Dendritic cell treated with granulocyte-macrophage colony-stimulating factor and Interleukin-4, amounts not matched to agents 40 ng/mL and 50 ng/mL, for 4 days (primary cell): Measurements from ENCODE around the gene CFAP99.
"Not testable (repeated sequence)": the region's sequence is repeated elsewhere in the genome, so short reads cannot be mapped to it uniquely, and the experiment has no call there.

Source experiments
- H3K27ac Mint-ChIP-seq: one replicate; pipeline ENCODE4 v1.8.0; 2022; ENCODE audit warnings: mild to moderate bottlenecking, mixed read lengths
- H3K27me3 Mint-ChIP-seq: one replicate; pipeline ENCODE4 v1.8.0; 2022; ENCODE audit warnings: mild to moderate bottlenecking, mixed read lengths
- H3K36me3 Mint-ChIP-seq: one replicate; pipeline ENCODE4 v1.8.0; 2022; ENCODE audit warnings: low read depth, mixed read lengths
- H3K4me1 Mint-ChIP-seq: one replicate; pipeline ENCODE4 v1.8.0; 2022; ENCODE audit warnings: low read depth, mixed read lengths
- H3K4me3 Mint-ChIP-seq: one replicate; pipeline ENCODE4 v1.8.0; 2022; ENCODE audit warnings: mild to moderate bottlenecking, moderate library complexity, mixed read lengths
- H3K9me3 Mint-ChIP-seq: one replicate; pipeline ENCODE4 v1.8.0; 2022; ENCODE audit warnings: mixed read lengths
- intact Hi-C: fragments of 100-400 bp; cut with micrococcal nuclease; formaldehyde crosslinking; loops from one replicate; pipeline ENCODE4 v1.15.0; 2022

The CFAP99 gene

GRCh38 chr4:2418650-2419571 is at the start of gene CFAP99:
Gene CFAP99 (plus strand): TSS chr4:2418955.
- Mint-ChIP-seq H3K27ac (peak within 1 kb of the TSS; percentile 87), H3K9me3 (no peaks in the 10 kb centered on the region), H3K27me3 (peaks cover 50% of the 10 kb centered on the region), H3K36me3 (peaks cover 10% of the 10 kb centered on the region), H3K4me1 (peaks cover 50% of the 10 kb centered on the region), H3K4me3 (peak within 1 kb of the TSS; percentile 89)
- intact Hi-C loops, result loop anchor here (2.0 to 5.0 kb wide), 2 partner anchors 157 to 176 kb away; partner anchors contain the start of genes HAUS3, MXD4 and POLN

GRCh38 chr4:2370597-2371320 is 48.0 kb upstream of the CFAP99 start:
- peaks cover 10% of the 10 kb centered on the region for H3K9me3 Mint-ChIP-seq
- no peaks in the 10 kb centered on the region for H3K4me1 Mint-ChIP-seq
- H3K27ac Mint-ChIP-seq, result no peak overlapping the region
- H3K36me3 Mint-ChIP-seq, result peaks cover 28% of the 10 kb centered on the region
- intact Hi-C loops, result no loop called here
- peaks cover 6% of the 10 kb centered on the region for H3K27me3 Mint-ChIP-seq
- no peak overlapping the region for H3K4me3 Mint-ChIP-seq

DNA sequence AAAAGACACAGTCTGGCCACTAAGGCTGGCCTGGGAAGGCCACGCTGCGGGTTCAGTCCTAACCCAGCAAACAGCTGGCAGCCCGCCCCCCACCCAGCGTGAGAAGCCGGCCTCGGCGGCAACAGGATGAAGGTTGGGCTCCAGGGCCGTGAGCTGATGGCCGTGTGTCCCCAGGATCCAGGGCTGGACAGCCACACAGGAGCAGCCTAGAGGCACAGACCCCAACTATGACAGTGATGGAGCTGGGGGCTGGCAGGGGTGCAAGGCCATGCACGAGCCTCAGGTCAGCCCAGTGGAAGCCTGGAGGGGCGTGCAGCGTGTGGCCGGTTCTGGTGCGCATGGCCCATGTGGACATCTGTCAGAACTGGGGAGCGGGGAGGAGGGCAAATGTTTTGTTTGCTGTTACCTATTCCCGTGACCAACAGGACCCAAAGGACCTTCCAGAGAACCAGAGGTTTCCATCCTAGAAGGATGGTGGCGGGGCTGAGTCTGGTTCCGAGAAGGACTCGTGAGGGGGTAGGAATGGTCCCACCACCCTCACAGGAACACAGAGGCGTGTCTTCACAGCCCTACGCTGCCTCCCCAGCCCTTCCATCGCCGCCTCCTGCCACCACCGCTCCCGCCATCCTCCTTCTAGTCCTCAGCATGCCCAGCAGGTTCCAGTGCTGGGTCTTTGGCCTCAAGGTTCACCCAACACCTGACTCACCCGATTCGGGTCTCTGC is 46.8 kb upstream of the CFAP99 start:
- peaks cover 2% of the 10 kb centered on the region for H3K27me3 Mint-ChIP-seq
- no peak overlapping the region for H3K27ac Mint-ChIP-seq
- no peak overlapping the region for H3K4me3 Mint-ChIP-seq
- intact Hi-C loops, result no loop called here
- H3K4me1 Mint-ChIP-seq, result no peaks in the 10 kb centered on the region
- peaks cover 10% of the 10 kb centered on the region for H3K9me3 Mint-ChIP-seq
- H3K36me3 Mint-ChIP-seq, result peaks cover 28% of the 10 kb centered on the region

DNA sequence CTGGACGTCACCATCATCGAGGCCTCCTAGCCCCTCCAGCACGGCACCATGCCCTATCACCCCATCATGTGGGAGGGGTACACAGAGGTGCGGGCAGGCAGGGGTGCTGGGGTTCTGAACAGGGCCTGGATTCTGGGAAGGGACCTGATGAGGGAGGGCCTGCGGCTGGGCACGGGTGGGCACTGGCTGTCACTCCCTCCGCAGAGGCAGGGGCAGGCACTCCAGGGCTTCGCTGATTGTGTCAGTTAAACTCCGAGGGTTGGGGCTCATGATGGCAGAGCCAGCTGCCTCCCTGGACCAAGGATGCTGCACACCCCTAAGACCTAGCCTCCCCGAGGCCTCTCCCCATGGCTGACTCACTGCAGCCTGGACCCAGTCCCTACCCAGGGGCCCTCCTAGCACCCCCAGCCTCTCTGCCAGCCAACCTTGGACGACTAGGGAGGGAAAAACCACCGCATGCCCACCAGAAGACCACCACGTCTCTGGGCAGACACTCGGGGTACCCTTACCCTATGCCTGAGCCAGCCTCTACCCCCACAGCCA is 46.2 kb upstream of the CFAP99 start:
- intact Hi-C loops, result no loop called here
- Mint-ChIP-seq H3K27me3 (peaks cover 2% of the 10 kb centered on the region), H3K27ac (no peak overlapping the region), H3K36me3 (peaks cover 28% of the 10 kb centered on the region), H3K4me1 (no peaks in the 10 kb centered on the region), H3K4me3 (no peak overlapping the region), H3K9me3 (peaks cover 10% of the 10 kb centered on the region)

DNA sequence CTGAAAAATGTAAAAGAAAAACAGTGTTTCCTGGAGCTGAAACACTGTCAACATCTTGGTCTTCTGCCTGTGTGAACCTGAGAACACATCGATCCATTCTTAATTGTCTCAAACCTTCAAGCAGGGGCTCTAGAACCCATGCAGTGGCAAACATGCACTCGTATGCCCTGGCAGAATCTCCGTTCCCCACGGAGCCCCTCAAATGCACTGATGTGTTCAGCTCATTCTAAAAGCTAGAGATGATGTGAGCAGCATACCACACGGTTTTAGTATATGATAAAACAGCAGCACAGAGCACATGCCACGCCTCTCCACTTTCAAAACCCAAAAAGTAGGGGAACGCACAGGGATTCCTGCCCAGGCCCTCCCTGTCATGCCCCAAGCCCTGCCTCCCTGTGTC is 45.2 kb upstream of the CFAP99 start:
- no peak overlapping the region for H3K27ac Mint-ChIP-seq
- no peaks in the 10 kb centered on the region for H3K4me1 Mint-ChIP-seq
- H3K9me3 Mint-ChIP-seq, result peaks cover 9% of the 10 kb centered on the region
- peaks cover 2% of the 10 kb centered on the region for H3K27me3 Mint-ChIP-seq
- H3K36me3 Mint-ChIP-seq, result peaks cover 28% of the 10 kb centered on the region
- intact Hi-C loops, result no loop called here
- no peak overlapping the region for H3K4me3 Mint-ChIP-seq

DNA sequence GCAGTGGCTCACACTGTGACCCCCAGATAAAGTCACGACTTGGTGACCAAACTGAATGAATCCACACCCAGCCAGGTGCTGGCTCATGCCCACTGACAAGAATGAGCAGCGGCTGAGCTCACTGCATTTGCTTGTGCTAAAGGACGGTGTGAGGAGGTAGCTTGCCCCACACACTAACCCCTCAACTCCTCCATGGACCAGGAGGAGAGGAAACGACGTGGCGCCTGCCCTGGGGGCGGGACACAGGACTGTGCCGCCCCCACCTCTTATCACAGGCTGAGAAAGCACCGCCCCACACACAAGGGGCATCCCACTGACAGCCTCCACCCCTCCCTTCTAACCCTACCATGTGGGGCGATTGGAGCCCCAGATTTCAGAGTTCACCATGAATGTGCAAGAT is 43.3 kb upstream of the CFAP99 start:
- Mint-ChIP-seq H3K9me3 (no peaks in the 10 kb centered on the region), H3K27ac (no peak overlapping the region), H3K27me3 (no peaks in the 10 kb centered on the region), H3K4me3 (no peak overlapping the region), H3K4me1 (no peaks in the 10 kb centered on the region), H3K36me3 (peaks cover 18% of the 10 kb centered on the region)
- intact Hi-C loops, result no loop called here

DNA sequence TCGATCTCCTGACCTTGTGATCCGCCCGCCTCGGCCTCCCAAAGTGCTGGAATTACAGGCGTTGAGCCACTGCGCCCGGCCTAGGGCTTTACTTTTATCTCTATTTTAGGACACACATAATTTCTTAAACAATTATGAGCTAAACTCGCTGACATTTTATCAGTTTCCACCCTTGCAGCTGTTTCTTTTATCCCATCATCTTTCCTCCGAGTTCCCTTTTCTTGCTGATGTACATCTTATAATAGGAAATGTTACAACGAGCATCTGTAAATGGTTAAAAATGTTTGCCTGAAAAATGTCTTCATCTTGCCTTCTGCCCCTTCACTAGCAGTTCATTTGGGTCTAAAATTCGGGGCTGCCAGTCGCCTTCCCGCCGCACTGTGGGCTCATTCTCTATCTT is 41.5 kb upstream of the CFAP99 start:
- H3K36me3 Mint-ChIP-seq, result peaks cover 14% of the 10 kb centered on the region
- H3K27me3 Mint-ChIP-seq, result peaks cover 3% of the 10 kb centered on the region
- peaks cover under 1% of the 10 kb centered on the region for H3K4me1 Mint-ChIP-seq
- no peak overlapping the region for H3K27ac Mint-ChIP-seq
- H3K4me3 Mint-ChIP-seq, result no peak overlapping the region
- intact Hi-C loops, result no loop called here
- peaks cover 7% of the 10 kb centered on the region for H3K9me3 Mint-ChIP-seq

DNA sequence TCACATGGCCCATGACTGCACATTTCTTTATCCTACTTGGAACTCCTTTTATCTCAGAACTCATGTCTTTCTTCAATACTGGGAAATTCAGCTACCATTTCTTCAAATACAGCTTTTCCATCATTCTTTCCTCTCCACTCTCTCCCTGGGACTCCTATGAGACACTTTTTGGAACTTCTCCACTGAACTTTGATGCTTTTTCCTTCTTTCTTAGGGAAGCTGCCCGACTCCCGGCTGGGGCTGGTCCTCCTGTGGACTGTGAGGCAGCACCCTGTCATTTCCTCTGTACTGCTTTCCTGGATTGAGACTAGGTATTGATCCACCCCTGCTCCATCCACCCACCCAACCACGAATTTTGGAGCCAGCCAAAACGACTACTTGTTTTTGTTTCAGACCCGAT is 40.4 kb upstream of the CFAP99 start:
- Mint-ChIP-seq H3K27me3 (peaks cover 3% of the 10 kb centered on the region), H3K27ac (no peak overlapping the region), H3K4me3 (no peak overlapping the region), H3K36me3 (peaks cover 25% of the 10 kb centered on the region), H3K9me3 (peaks cover 17% of the 10 kb centered on the region), H3K4me1 (peaks cover 12% of the 10 kb centered on the region)
- intact Hi-C loops, result no loop called here

GRCh38 chr4:2378898-2379297 is 39.9 kb upstream of the CFAP99 start:
- peaks cover 3% of the 10 kb centered on the region for H3K27me3 Mint-ChIP-seq
- peaks cover 21% of the 10 kb centered on the region for H3K9me3 Mint-ChIP-seq
- no peak overlapping the region for H3K27ac Mint-ChIP-seq
- peaks cover 17% of the 10 kb centered on the region for H3K4me1 Mint-ChIP-seq
- intact Hi-C loops, result no loop called here
- H3K36me3 Mint-ChIP-seq, result peaks cover 25% of the 10 kb centered on the region
- no peak overlapping the region for H3K4me3 Mint-ChIP-seq

DNA sequence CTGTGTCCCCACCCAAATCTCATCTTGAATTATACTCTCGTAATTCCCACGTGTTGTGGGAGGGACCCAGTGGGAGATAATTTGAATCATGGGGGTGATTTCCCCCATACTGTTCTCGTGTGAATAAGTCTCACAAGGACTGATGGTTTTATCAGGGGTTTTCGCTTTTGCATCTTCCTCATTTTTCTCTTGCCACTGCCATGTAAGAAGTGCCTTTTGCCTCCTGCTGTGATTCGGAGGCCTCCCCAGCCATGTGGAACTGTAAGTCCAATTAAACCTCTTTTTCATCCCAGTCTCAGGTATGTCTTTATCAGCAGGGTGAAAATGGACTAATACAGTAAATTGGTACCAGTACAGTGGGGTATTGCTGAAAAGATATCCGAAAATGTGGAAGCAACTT is 38.2 kb upstream of the CFAP99 start:
- peaks cover 30% of the 10 kb centered on the region for H3K4me1 Mint-ChIP-seq
- intact Hi-C loops, H3K4me3 Mint-ChIP-seq, H3K27me3 Mint-ChIP-seq, H3K27ac Mint-ChIP-seq: not testable (repeated sequence)
- H3K36me3 Mint-ChIP-seq, result peaks cover 28% of the 10 kb centered on the region
- peaks cover 21% of the 10 kb centered on the region for H3K9me3 Mint-ChIP-seq

- Mint-ChIP-seq H3K36me3 (peaks cover 28% of the 10 kb centered on the region), H3K9me3 (peaks cover 21% of the 10 kb centered on the region), H3K27ac (peak overlapping the region; percentile 69), H3K4me3 (peak overlapping the region; percentile 25), H3K4me1 (peaks cover 36% of the 10 kb centered on the region)
- intact Hi-C loops, H3K27me3 Mint-ChIP-seq: not testable (repeated sequence)
Measured at GRCh38 chr4:2382769-2383202, 36.0 kb upstream of the CFAP99 start.

DNA sequence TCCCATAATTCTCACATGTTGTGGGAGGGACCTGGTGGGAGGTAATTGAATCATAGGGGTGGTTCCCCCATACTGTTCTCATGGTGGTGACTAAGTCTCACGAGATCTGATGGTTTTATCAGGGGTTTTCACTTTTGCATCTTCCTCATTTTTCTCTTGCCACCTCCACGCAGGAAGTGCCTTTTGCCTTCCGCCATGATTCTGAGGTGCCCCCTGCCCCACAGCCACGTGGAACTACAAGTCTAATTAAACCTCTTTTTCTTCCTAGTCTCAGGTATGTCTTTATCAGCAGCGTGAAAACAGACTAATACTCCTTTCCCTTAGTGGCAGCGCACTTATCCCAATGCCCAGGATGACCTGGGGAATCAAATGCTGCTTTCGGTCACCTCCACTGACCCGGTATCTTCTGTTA is 35.5 kb upstream of the CFAP99 start:
- Mint-ChIP-seq H3K36me3 (peaks cover 28% of the 10 kb centered on the region), H3K27ac (peak overlapping the region; percentile 69), H3K9me3 (peaks cover 21% of the 10 kb centered on the region), H3K4me1 (peaks cover 36% of the 10 kb centered on the region)
- H3K4me3 Mint-ChIP-seq, intact Hi-C loops, H3K27me3 Mint-ChIP-seq: not testable (repeated sequence)

- Mint-ChIP-seq H3K27me3 (peaks cover 8% of the 10 kb centered on the region), H3K9me3 (peaks cover 21% of the 10 kb centered on the region), H3K4me1 (peaks cover 42% of the 10 kb centered on the region), H3K27ac (peak overlapping the region; percentile 69), H3K36me3 (peaks cover 28% of the 10 kb centered on the region), H3K4me3 (no peak overlapping the region)
- intact Hi-C loops, result no loop called here
Measured at GRCh38 chr4:2383760-2384159, 35.0 kb upstream of the CFAP99 start.
